ENCODE results near the gene SYCP3.

The SYCP3 gene

GRCh38 chr12:101738920-101739665 is at the start of gene SYCP3:
Gene SYCP3, minus strand, starts transcription at chr12:101739462. Its CDS starts 1,527 bp downstream, at chr12:101737935.
- DNase-seq, result no peak

- DNase-seq, result no peak
Measured at GRCh38 chr12:101785671-101786070, 46.4 kb upstream of the SYCP3 start.

GRCh38 chr12:101784376-101784775 is 45.1 kb upstream of the SYCP3 start:
- no peak for DNase-seq

- no peak for DNase-seq
Measured at GRCh38 chr12:101783838-101784237, 44.6 kb upstream of the SYCP3 start.

- no peak for DNase-seq
Measured at GRCh38 chr12:101783150-101783549, 43.9 kb upstream of the SYCP3 start.

GRCh38 chr12:101782273-101782731 is 43.0 kb upstream of the SYCP3 start:
- DNase-seq, result no peak

- no peak for DNase-seq
Measured at GRCh38 chr12:101781834-101782233, 42.6 kb upstream of the SYCP3 start.

GRCh38 chr12:101780599-101780998 is 41.3 kb upstream of the SYCP3 start:
- DNase-seq, result no peak

GRCh38 chr12:101779626-101780025 is 40.4 kb upstream of the SYCP3 start:
- no peak for DNase-seq

GRCh38 chr12:101779200-101779599 is 39.9 kb upstream of the SYCP3 start:
- no peak for DNase-seq

- DNase-seq, result no peak
Measured at GRCh38 chr12:101777978-101778377, 38.7 kb upstream of the SYCP3 start.

GRCh38 chr12:101777485-101777884 is 38.2 kb upstream of the SYCP3 start:
- DNase-seq, result no peak

- no peak for DNase-seq
Measured at GRCh38 chr12:101775816-101776215, 36.6 kb upstream of the SYCP3 start.

GRCh38 chr12:101773650-101774162 is 34.4 kb upstream of the SYCP3 start:
- peak; percentile 64 for DNase-seq

- no peak for DNase-seq
Measured at GRCh38 chr12:101772012-101772775, 32.9 kb upstream of the SYCP3 start.

- no peak for DNase-seq
Measured at GRCh38 chr12:101769865-101770264, 30.6 kb upstream of the SYCP3 start.

GRCh38 chr12:101768781-101769180 is 29.5 kb upstream of the SYCP3 start:
- no peak for DNase-seq

- no peak for DNase-seq
Measured at GRCh38 chr12:101767537-101767936, 28.3 kb upstream of the SYCP3 start.

- no peak for DNase-seq
Measured at GRCh38 chr12:101764051-101764792, 25.0 kb upstream of the SYCP3 start.

GRCh38 chr12:101763246-101763931 is 24.1 kb upstream of the SYCP3 start:
- DNase-seq, result no peak

GRCh38 chr12:101761781-101762180 is 22.5 kb upstream of the SYCP3 start:
- no peak for DNase-seq

GRCh38 chr12:101761350-101761749 is 22.1 kb upstream of the SYCP3 start:
- DNase-seq, result no peak
